ENCODE data around the gene DMXL1. TPM values are rescaled to one million over a fixed set of nuclear protein-coding genes. Genes with fewer than 3 reads are reported as not detected.

DMXL1 gene
- total RNA-seq, 3 donors from 2014 or later (not counting 1 experiment from before 2014, with no cell fraction given): 36.7 to 43.0 (median 39.9) TPM

GRCh38 chr5:119200795-119201194, 129.9 kb downstream of the DMXL1 start:
- Histone ChIP-seq H3K27ac (ENCODE audit: low read length) (no peak overlapping the region), H3K9me3 (ENCODE audit: control insufficient read depth, insufficient read depth, low read length) (no peaks in the 10 kb centered on the region), H3K4me1 (ENCODE audit: control insufficient read depth, insufficient read depth, low read length) (no peaks in the 10 kb centered on the region), H3K27me3 (ENCODE audit: control insufficient read depth, insufficient read depth, low read length) (no peaks in the 10 kb centered on the region), H3K4me3 (ENCODE audit: low read length) (no peak overlapping the region), H3K36me3 (ENCODE audit: control insufficient read depth, insufficient read depth, low read length) (peaks cover 32% of the 10 kb centered on the region)
- H3K4me1 Mint-ChIP-seq: peaks cover 10 to 16% of the 10 kb centered on the region in 2 donors
- no peaks in the 10 kb centered on the region for H3K27me3 Mint-ChIP-seq (ENCODE audit: low read depth in 2 of 2)
- no peak for ATAC-seq
- no peak overlapping the region for H3K4me3 Mint-ChIP-seq
- peaks cover 18% of the 10 kb centered on the region for H3K36me3 Mint-ChIP-seq
- no peak for TF ChIP-seq CTCF (IDR thresholded peaks at IDR 0.05)
- H3K27ac Mint-ChIP-seq: no peak overlapping the region
- intact Hi-C loops (cut with micrococcal nuclease): no loop called here
- DNase-seq: no peak
- peaks cover 0 to 4% of the 10 kb centered on the region in 2 donors for H3K9me3 Mint-ChIP-seq

GRCh38 chr5:119207105-119207504, 136.2 kb downstream of the DMXL1 start:
- Mint-ChIP-seq H3K27me3 (ENCODE audit: low read depth in 2 of 2) (no peaks in the 10 kb centered on the region), H3K36me3 (peaks cover 3% of the 10 kb centered on the region), H3K4me1 (no peaks in the 10 kb centered on the region), H3K9me3 (peaks cover 0 to under 1% of the 10 kb centered on the region in 2 donors), H3K4me3 (no peak overlapping the region), H3K27ac (no peak overlapping the region)
- no peak for ATAC-seq
- DNase-seq: no peak
- WGBS (ENCODE audit: insufficient coverage): no CpG with 5 or more reads among the region's 1 CpG
- Histone ChIP-seq H3K27ac (ENCODE audit: low read length) (no peak overlapping the region), H3K27me3 (ENCODE audit: control insufficient read depth, insufficient read depth, low read length) (no peaks in the 10 kb centered on the region), H3K4me1 (ENCODE audit: control insufficient read depth, insufficient read depth, low read length) (no peaks in the 10 kb centered on the region), H3K4me3 (ENCODE audit: low read length) (no peak overlapping the region), H3K36me3 (ENCODE audit: control insufficient read depth, insufficient read depth, low read length) (peaks cover 13% of the 10 kb centered on the region), H3K9me3 (ENCODE audit: control insufficient read depth, insufficient read depth, low read length) (no peaks in the 10 kb centered on the region)
- TF ChIP-seq CTCF (IDR thresholded peaks at IDR 0.05): no peak
- intact Hi-C loops (cut with micrococcal nuclease): no loop called here

GRCh38 chr5:119212026-119212425, 141.1 kb downstream of the DMXL1 start:
- no peak for TF ChIP-seq CTCF (IDR thresholded peaks at IDR 0.05)
- H3K4me3 ChIP-seq (ENCODE audit: low read length): no peak overlapping the region
- DNase-seq: no peak
- no peaks in the 10 kb centered on the region for H3K27me3 ChIP-seq (ENCODE audit: control insufficient read depth, insufficient read depth, low read length)
- intact Hi-C loops (cut with micrococcal nuclease): no loop called here
- Mint-ChIP-seq H3K27me3 (ENCODE audit: low read depth in 2 of 2) (no peaks in the 10 kb centered on the region), H3K4me1 (peaks cover 0 to 5% of the 10 kb centered on the region in 2 donors), H3K4me3 (no peak overlapping the region), H3K27ac (no peak overlapping the region), H3K36me3 (peaks cover 8% of the 10 kb centered on the region), H3K9me3 (no peaks in the 10 kb centered on the region)
- H3K9me3 ChIP-seq (ENCODE audit: control insufficient read depth, insufficient read depth, low read length): no peaks in the 10 kb centered on the region
- H3K4me1 ChIP-seq (ENCODE audit: control insufficient read depth, insufficient read depth, low read length): no peaks in the 10 kb centered on the region
- H3K27ac ChIP-seq (ENCODE audit: low read length): no peak overlapping the region
- no peaks in the 10 kb centered on the region for H3K36me3 ChIP-seq (ENCODE audit: control insufficient read depth, insufficient read depth, low read length)
- WGBS (ENCODE audit: insufficient coverage): 100% methylated on average over 1 of the region's 2 CpGs
- ATAC-seq: no peak

GRCh38 chr5:119212676-119213075, 141.8 kb downstream of the DMXL1 start:
- Mint-ChIP-seq H3K27me3 (ENCODE audit: low read depth in 2 of 2) (no peaks in the 10 kb centered on the region), H3K36me3 (peaks cover 8% of the 10 kb centered on the region), H3K4me3 (no peak overlapping the region), H3K9me3 (no peaks in the 10 kb centered on the region), H3K27ac (no peak overlapping the region), H3K4me1 (peaks cover 0 to 5% of the 10 kb centered on the region in 2 donors)
- no peak for DNase-seq
- ATAC-seq: no peak
- no peaks in the 10 kb centered on the region for H3K4me1 ChIP-seq (ENCODE audit: control insufficient read depth, insufficient read depth, low read length)
- H3K4me3 ChIP-seq (ENCODE audit: low read length): no peak overlapping the region
- intact Hi-C loops (cut with micrococcal nuclease): no loop called here
- peaks cover 2% of the 10 kb centered on the region for H3K36me3 ChIP-seq (ENCODE audit: control insufficient read depth, insufficient read depth, low read length)
- no peaks in the 10 kb centered on the region for H3K9me3 ChIP-seq (ENCODE audit: control insufficient read depth, insufficient read depth, low read length)
- H3K27ac ChIP-seq (ENCODE audit: low read length): no peak overlapping the region
- no peaks in the 10 kb centered on the region for H3K27me3 ChIP-seq (ENCODE audit: control insufficient read depth, insufficient read depth, low read length)
- TF ChIP-seq CTCF (IDR thresholded peaks at IDR 0.05): no peak
